IMR-90 (cell line): ENCODE results near the gene MLLT3. TPM values are rescaled to one million over a fixed set of nuclear protein-coding genes. Genes with fewer than 3 reads are reported as not detected.

Source experiments
- ATAC-seq: fragments of 200-7000 bp; cut with Tn5 transposase; 2 replicates; pipeline ENCODE4 v1.9.1; 2020; ENCODE audit warnings: low read depth, mild to moderate bottlenecking, moderate library complexity
- BruUV-seq: library from RNA; stranded (reverse); fragments of 400-500 nt; replicated peaks from 2 replicates; lab custom pipeline; 2021; lab: Mats Ljungman, UMichigan
- CTCF ChIA-PET: fragments of 300-600 bp; formaldehyde crosslinking; extraction: SDS; loops from one replicate; lab custom pipeline; 2021; ENCODE audit warnings: antibody characterized with exemption; lab: Yijun Ruan, JAX
- POLR2A ChIA-PET: fragments of 300-600 bp; sonication (Branson Sonifier 250); formaldehyde crosslinking; loops from one replicate; lab custom pipeline; 2022; ENCODE audit warnings: antibody characterized with exemption; ENCODE audit not compliant: unreplicated experiment; lab: Charles Lee
- DNase-seq: peaks from one replicate; pipeline ENCODE4 v3.0.0; 2013
- H2AFZ ChIP-seq: replicated peaks from 2 replicates; pipeline ENCODE3; 2013; ENCODE audit warnings: low read length, mild to moderate bottlenecking; ENCODE audit not compliant: poor library complexity
- H2AK5ac ChIP-seq: 2 replicates; pipeline ENCODE4 v1.6.1; 2013; ENCODE audit warnings: low read depth, low read length, inconsistent platforms
- H2AK9ac ChIP-seq: replicated peaks from 2 replicates; pipeline ENCODE3; 2013; ENCODE audit warnings: mild to moderate bottlenecking, low read depth, low read length, moderate library complexity; ENCODE audit not compliant: poor library complexity
- H2BK120ac ChIP-seq: 2 replicates; pipeline ENCODE4 v1.6.1; 2013; ENCODE audit warnings: low read depth, low read length, inconsistent platforms
- H2BK15ac ChIP-seq: 3 replicates; pipeline ENCODE4 v1.6.1; 2013; ENCODE audit warnings: low read depth, low read length, inconsistent platforms
- H2BK20ac ChIP-seq: 2 replicates; pipeline ENCODE4 v1.6.1; 2013; ENCODE audit warnings: low read depth, mild to moderate bottlenecking, inconsistent platforms, low read length, moderate library complexity
- H2BK5ac ChIP-seq: 2 replicates; pipeline ENCODE4 v1.6.1; 2013; ENCODE audit warnings: mild to moderate bottlenecking, low read depth, low read length, inconsistent platforms; ENCODE audit not compliant: poor library complexity, severe bottlenecking
- H3K14ac ChIP-seq: replicated peaks from 2 replicates; pipeline ENCODE4 v1.6.1; 2013; ENCODE audit warnings: low read depth, low read length, inconsistent platforms
- H3K18ac ChIP-seq: 2 replicates; pipeline ENCODE4 v1.6.1; 2013; ENCODE audit warnings: low read depth, low read length, control low read depth
- H3K23ac ChIP-seq: 2 replicates; pipeline ENCODE4 v1.6.1; 2013; ENCODE audit warnings: low read depth, low read length, inconsistent platforms
- H3K27ac ChIP-seq: 2 replicates; pipeline ENCODE4 v1.5.1; 2013; ENCODE audit warnings: mild to moderate bottlenecking, control low read depth, low read length; ENCODE audit not compliant: insufficient read depth
- H3K27me3 ChIP-seq: 2 replicates; pipeline ENCODE4 v1.6.1; 2013; ENCODE audit warnings: low read length; ENCODE audit not compliant: control insufficient read depth, insufficient read depth
- H3K36me3 ChIP-seq: 2 replicates; pipeline ENCODE4 v1.6.1; 2013; ENCODE audit warnings: low read length, mixed read lengths; ENCODE audit not compliant: control insufficient read depth, insufficient read depth
- H3K4ac ChIP-seq: 2 replicates; pipeline ENCODE4 v1.6.1; 2013; ENCODE audit warnings: low read depth, low read length, inconsistent platforms
- H3K4me1 ChIP-seq: 2 replicates; pipeline ENCODE4 v1.6.1; 2013; ENCODE audit warnings: low read length, mixed read lengths; ENCODE audit not compliant: control insufficient read depth, insufficient read depth
- H3K4me2 ChIP-seq: 2 replicates; pipeline ENCODE4 v1.6.1; 2013; ENCODE audit warnings: low read depth, mild to moderate bottlenecking, control low read depth, low read length, moderate library complexity
- H3K4me3 ChIP-seq: 2 replicates; pipeline ENCODE4 v1.5.1; 2013; ENCODE audit warnings: low read depth, mild to moderate bottlenecking, control low read depth, low read length, moderate library complexity; ENCODE audit not compliant: insufficient read depth
- H3K56ac ChIP-seq: 2 replicates; pipeline ENCODE4 v1.6.1; 2013; ENCODE audit warnings: low read length, inconsistent platforms; ENCODE audit not compliant: insufficient read depth; ENCODE audit errors: extremely low read depth
- H3K79me1 ChIP-seq, 2 experiments: 2 replicates each; pipeline ENCODE4 v1.6.1; 2013; ENCODE audit warnings: low read length in 2 of 2, inconsistent platforms in 1 of 2, low read depth in 1 of 2
- H3K9ac ChIP-seq: 2 replicates; pipeline ENCODE4 v1.6.1; 2013; ENCODE audit warnings: low read depth, low read length, control low read depth
- H3K9me1 ChIP-seq: 2 replicates; pipeline ENCODE4 v1.6.1; 2013; ENCODE audit warnings: low read length, inconsistent platforms; ENCODE audit not compliant: insufficient read depth
- H3K9me3 ChIP-seq: 2 replicates; pipeline ENCODE4 v1.6.1; 2013; ENCODE audit warnings: low read length; ENCODE audit not compliant: control insufficient read depth, insufficient read depth
- H4K20me1 ChIP-seq: 2 replicates; pipeline ENCODE4 v1.6.1; 2013; ENCODE audit warnings: low read length, inconsistent platforms; ENCODE audit not compliant: insufficient read depth
- H4K5ac ChIP-seq: 2 replicates; pipeline ENCODE4 v1.6.1; 2013; ENCODE audit warnings: mild to moderate bottlenecking, low read depth, low read length, control low read depth
- H4K8ac ChIP-seq, 2 experiments: 2 replicates each; pipeline ENCODE4 v1.6.1; 2013; ENCODE audit warnings: low read depth in 2 of 2, low read length in 2 of 2, control low read depth in 1 of 2, inconsistent platforms in 1 of 2
- H4K91ac ChIP-seq: 2 replicates; pipeline ENCODE4 v1.6.1; 2013; ENCODE audit warnings: low read depth, low read length, inconsistent platforms; ENCODE audit not compliant: insufficient read depth
- CEBPB ChIP-seq: IDR thresholded peaks from 2 replicates; pipeline ENCODE4 v1.6.1; 2012; ENCODE audit warnings: low read depth, low read length, improper control_type of control experiment
- CHD1 ChIP-seq: IDR thresholded peaks from 2 replicates; pipeline ENCODE4 v1.6.1; 2012; ENCODE audit warnings: low read depth, low read length, improper control_type of control experiment
- FOS ChIP-seq: fragments of 150-350 bp; IDR thresholded peaks from 2 replicates; pipeline ENCODE4 v1.6.1; 2016; ENCODE audit warnings: low read depth, low read length
- MAFK ChIP-seq: IDR thresholded peaks from 2 replicates; pipeline ENCODE4 v1.6.1; 2012; ENCODE audit warnings: low read depth, low read length, improper control_type of control experiment
- MXI1 ChIP-seq: IDR thresholded peaks from 2 replicates; pipeline ENCODE4 v1.6.1; 2012; ENCODE audit warnings: low read depth, mild to moderate bottlenecking, low read length, moderate library complexity, borderline replicate concordance
- NFE2L2 ChIP-seq: fragments of 150-350 bp; IDR thresholded peaks from 2 replicates; pipeline ENCODE4 v1.6.1; 2016; ENCODE audit warnings: low read depth, mild to moderate bottlenecking, low read length
- POLR2A ChIP-seq: IDR thresholded peaks from 2 replicates; pipeline ENCODE4 v1.6.1; 2012; ENCODE audit warnings: mild to moderate bottlenecking, low read depth, low read length
- RAD21 ChIP-seq: IDR thresholded peaks from 2 replicates; pipeline ENCODE4 v1.6.1; 2012; ENCODE audit warnings: low read length, improper control_type of control experiment
- RCOR1 ChIP-seq: IDR thresholded peaks from 2 replicates; pipeline ENCODE4 v1.6.1; 2012; ENCODE audit warnings: mild to moderate bottlenecking, low read length, improper control_type of control experiment; ENCODE audit not compliant: insufficient replicate concordance
- RFX5 ChIP-seq: IDR thresholded peaks from 2 replicates; pipeline ENCODE4 v1.8.0; 2012; ENCODE audit warnings: low read depth, mild to moderate bottlenecking, low read length, moderate library complexity
- SMC3 ChIP-seq: fragments of 150-350 bp; IDR thresholded peaks from 2 replicates; pipeline ENCODE4 v1.6.1; 2016; ENCODE audit warnings: low read depth, mild to moderate bottlenecking, antibody characterized with exemption, low read length, moderate library complexity
- WGBS, 2 experiments: methylation state at CpG; one replicate each; pipeline versions ENCODE4 v1.1.5 to v1.1.7; 2013; ENCODE audit warnings: missing lambda C conversion rate in 2 of 2; ENCODE audit not compliant: insufficient read length in 1 of 2; ENCODE audit errors: extremely low coverage in 2 of 2; 5-methylcytosine and 5-hydroxymethylcytosine counted together
- dilution Hi-C: fragments of 300-500 bp; cut with HindIII; formaldehyde crosslinking; loops from one replicate; pipeline ENCODE4 v1.14.3; 2018; ENCODE audit warnings: low sequenced_read_pairs; ENCODE audit not compliant: unreplicated experiment
- in situ Hi-C: fragments of 300-500 bp; cut with MboI; formaldehyde crosslinking; loops from 3 replicates; pipeline ENCODE4 v1.14.3; 2019; ENCODE audit warnings: low sequenced_read_pairs, inconsistent platforms, mixed read lengths
- intact Hi-C: fragments of 100-400 bp; cut with micrococcal nuclease; formaldehyde crosslinking; loops from 2 replicates; pipeline ENCODE4 v1.10.0; 2022
- polyA plus RNA-seq, 3 experiments: library from polyadenylated mRNA; depleted of rRNA; stranded (reverse); fragments of >200 nt; gene quantifications; 2 replicates each; pipeline ENCODE4 v1.2.3, GENCODE V29; 2012; ENCODE audit warnings: low replicate concordance in 1 of 3
- total RNA-seq: library from RNA; depleted of rRNA; stranded (reverse); fragments of >200 nt; gene quantifications from 2 replicates; pipeline ENCODE4 v1.2.3, GENCODE V29; 2012
- TF ChIP-seq, protein P1 (sequence below): fragments of 150-350 bp; IDR thresholded peaks from 2 replicates; pipeline ENCODE4 v1.6.1; 2016; ENCODE audit warnings: low read depth, mild to moderate bottlenecking, low read length, moderate library complexity, borderline replicate concordance
- TF ChIP-seq, protein P2 (sequence below): fragments of 150-350 bp; IDR thresholded peaks from 2 replicates; pipeline ENCODE4 v1.6.1; 2017; ENCODE audit warnings: mild to moderate bottlenecking, antibody characterized with exemption, low read length, low read depth

Gene MLLT3
- total and polyA plus RNA-seq, 2 of the 4 experiments (the other 2 are of a cell fraction), result 10.4 to 21.1 TPM

- no peak overlapping the region for H3K23ac ChIP-seq
- H3K36me3 ChIP-seq, result peaks cover 4% of the 10 kb centered on the region; the same call in 1 of the 2 replicates
- H3K4me2 ChIP-seq, result no peak overlapping the region
- BruUV-seq, result no TSS peak
- no peak overlapping the region for H2AFZ ChIP-seq
- no peak overlapping the region for H4K91ac ChIP-seq
- ATAC-seq, result no peak
- H2AK5ac ChIP-seq, result no peak overlapping the region
- H2AK9ac ChIP-seq, result no peak overlapping the region
- DNase-seq, result no peak
- H3K79me1 ChIP-seq, result peaks cover 4 to 10% of the 10 kb centered on the region in 2 experiments; a peak in 2 of 4 replicates
- H3K4me3 ChIP-seq, result no peak overlapping the region
- no peaks in the 10 kb centered on the region; the same call in 1 of the 2 replicates for H3K9me1 ChIP-seq
- no peak overlapping the region for H2BK15ac ChIP-seq
- H3K4me1 ChIP-seq, result peaks cover 2% of the 10 kb centered on the region; the same call in 1 of the 2 replicates
- no peak overlapping the region for H3K4ac ChIP-seq
- H3K9ac ChIP-seq, result no peak overlapping the region
- ChIA-PET CTCF (no interaction called here), POLR2A (no interaction called here)
- dilution Hi-C loops (loop anchor here (25.0 kb wide), 1 partner anchor 572 kb away; no protein-coding TSS in a partner anchor), intact Hi-C loops (no loop called here), in situ Hi-C loops (no loop called here)
- no peaks in the 10 kb centered on the region for H3K9me3 ChIP-seq
- H4K20me1 ChIP-seq, result no peaks in the 10 kb centered on the region
- no peak overlapping the region for H2BK120ac ChIP-seq
- WGBS, 2 experiments, result no CpG with 5 or more reads among the region's 3 CpGs
- no peak overlapping the region for H3K14ac ChIP-seq
- H3K27me3 ChIP-seq, result no peaks in the 10 kb centered on the region
- no peak overlapping the region for H3K27ac ChIP-seq
- H2BK5ac ChIP-seq, result no peak overlapping the region
- H4K5ac ChIP-seq, result no peak overlapping the region
- H2BK20ac ChIP-seq, result no peak overlapping the region
- H3K18ac ChIP-seq, result no peak overlapping the region
- no peak overlapping the region for H4K8ac ChIP-seq
- H3K56ac ChIP-seq, result no peak overlapping the region
- TF ChIP-seq SMC3, result no peak
- TF ChIP-seq, protein P1, sequence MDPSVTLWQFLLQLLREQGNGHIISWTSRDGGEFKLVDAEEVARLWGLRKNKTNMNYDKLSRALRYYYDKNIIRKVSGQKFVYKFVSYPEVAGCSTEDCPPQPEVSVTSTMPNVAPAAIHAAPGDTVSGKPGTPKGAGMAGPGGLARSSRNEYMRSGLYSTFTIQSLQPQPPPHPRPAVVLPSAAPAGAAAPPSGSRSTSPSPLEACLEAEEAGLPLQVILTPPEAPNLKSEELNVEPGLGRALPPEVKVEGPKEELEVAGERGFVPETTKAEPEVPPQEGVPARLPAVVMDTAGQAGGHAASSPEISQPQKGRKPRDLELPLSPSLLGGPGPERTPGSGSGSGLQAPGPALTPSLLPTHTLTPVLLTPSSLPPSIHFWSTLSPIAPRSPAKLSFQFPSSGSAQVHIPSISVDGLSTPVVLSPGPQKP, result no peak
- no peak for TF ChIP-seq CHD1
- TF ChIP-seq NFE2L2, result no peak
- no peak for TF ChIP-seq CEBPB
- TF ChIP-seq POLR2A, result no peak
- no peak for TF ChIP-seq MXI1
- TF ChIP-seq, protein P2, sequence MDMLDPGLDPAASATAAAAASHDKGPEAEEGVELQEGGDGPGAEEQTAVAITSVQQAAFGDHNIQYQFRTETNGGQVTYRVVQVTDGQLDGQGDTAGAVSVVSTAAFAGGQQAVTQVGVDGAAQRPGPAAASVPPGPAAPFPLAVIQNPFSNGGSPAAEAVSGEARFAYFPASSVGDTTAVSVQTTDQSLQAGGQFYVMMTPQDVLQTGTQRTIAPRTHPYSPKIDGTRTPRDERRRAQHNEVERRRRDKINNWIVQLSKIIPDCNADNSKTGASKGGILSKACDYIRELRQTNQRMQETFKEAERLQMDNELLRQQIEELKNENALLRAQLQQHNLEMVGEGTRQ, result no peak
- no peak for TF ChIP-seq RAD21
- no peak for TF ChIP-seq RCOR1
- TF ChIP-seq MAFK, result no peak
- TF ChIP-seq FOS, result no peak
- no peak for TF ChIP-seq RFX5
These were observed 257.3 kb downstream of the MLLT3 start for GRCh38 chr9:20364959-20365358.
